Tibial nerve (tissue), 4 donors: ENCODE data around the gene CD46. TPM values are rescaled to one million over a fixed set of nuclear protein-coding genes. Genes with fewer than 3 reads are reported as not detected.

ENCODE experiments used
- DNase-seq, 2 donors: peaks; one replicate each; pipeline ENCODE4 v3.0.0-alpha.2; 2019; ENCODE audit warnings: low spot score in 2 of 2
- H3K27ac ChIP-seq, 4 donors: fragments of 200-600 bp; sonication (generic) in 3 of 4; one replicate each; pipeline ENCODE4 v1.5.1; 2017 to 2019; ENCODE audit warnings: mild to moderate bottlenecking in 1 of 4
- H3K27me3 ChIP-seq, 2 donors: fragments of 200-600 bp; sonication (generic) in 1 of 2; one replicate each; pipeline versions ENCODE4 v1.5.1 to v1.6.0; 2017 to 2019
- H3K36me3 ChIP-seq, 3 donors: fragments of 200-600 bp; sonication (generic); one replicate each; pipeline ENCODE4 v1.5.1; 2018 to 2019
- H3K4me1 ChIP-seq, 4 donors: fragments of 200-600 bp; sonication (generic) in 3 of 4; one replicate each; pipeline ENCODE4 v1.5.1; 2017 to 2019
- H3K4me3 ChIP-seq, 4 donors: fragments of 200-600 bp; sonication (generic) in 3 of 4; one replicate each; pipeline ENCODE4 v1.5.1; 2017 to 2019; ENCODE audit warnings: mild to moderate bottlenecking in 1 of 4, moderate library complexity in 1 of 4
- H3K9me3 ChIP-seq, 4 donors: fragments of 200-600 bp; sonication (generic) in 3 of 4; one replicate each; pipeline ENCODE4 v1.5.1; 2017 to 2019
- CTCF ChIP-seq, 5 experiments: fragments of 200-600 bp in 3 of 5; fragments of 450-650 bp in 2 of 5; sonication (generic) in 3 of 5; IDR thresholded peaks; one replicate each; pipeline ENCODE4 v1.5.1; 2016 to 2019; ENCODE audit warnings: antibody characterized with exemption in 5 of 5, mild to moderate bottlenecking in 3 of 5, moderate library complexity in 2 of 5
- EP300 ChIP-seq, 2 donors: sonication (generic); formaldehyde crosslinking; IDR thresholded peaks; one replicate each; pipeline ENCODE4 v1.6.1; 2017; ENCODE audit warnings: antibody characterized with exemption in 2 of 2, mild to moderate bottlenecking in 1 of 2
- POLR2A ChIP-seq, 2 donors: fragments of 450-650 bp; IDR thresholded peaks; one replicate each; pipeline ENCODE4 v1.6.1; 2017; ENCODE audit warnings: antibody characterized with exemption in 2 of 2, mild to moderate bottlenecking in 2 of 2, moderate library complexity in 2 of 2
- WGBS, 2 donors: methylation state at CpG; one replicate each; pipeline ENCODE4 v1.1.5; 2018; 5-methylcytosine and 5-hydroxymethylcytosine counted together
- total RNA-seq, 4 donors: library from RNA; depleted of rRNA; stranded (reverse); fragments of >200 nt; gene quantifications; one replicate each; pipeline ENCODE4 v1.1.0, GENCODE V29; 2016

CD46 gene
- total RNA-seq, 4 donors from 2014 or later: 95.4 to 154 (median 133) TPM

GRCh38 chr1:207812778-207813511, 61.1 kb downstream of the CD46 start:
- Histone ChIP-seq H3K4me1 (peaks cover 0 to 100% (median 98%) of the 10 kb centered on the region in 4 donors), H3K36me3 (peaks cover 3 to 91% (median 36%) of the 10 kb centered on the region in 3 donors), H3K9me3 (no peaks in the 10 kb centered on the region), H3K4me3 (no peak overlapping the region), H3K27me3 (no peaks in the 10 kb centered on the region), H3K27ac (peak overlapping the region; percentile 10 to 86 (median 58))
- WGBS, 2 donors: 75 to 77% methylated on average over 10 of the region's 10 CpGs
- no peak for TF ChIP-seq EP300 (IDR thresholded peaks at IDR 0.05)
- no peak for DNase-seq

- Histone ChIP-seq H3K27me3 (no peaks in the 10 kb centered on the region), H3K4me1 (peaks cover 0 to 98% (median 93%) of the 10 kb centered on the region in 4 donors), H3K27ac (peak overlapping the region; percentile 10 to 86 (median 66)), H3K9me3 (no peaks in the 10 kb centered on the region), H3K36me3 (peaks cover 0 to 89% (median 36%) of the 10 kb centered on the region in 3 donors), H3K4me3 (no peak overlapping the region)
- WGBS, 2 donors: 74 to 80% methylated on average over 3 of the region's 3 CpGs
- no peak for DNase-seq
- no peak for TF ChIP-seq EP300 (IDR thresholded peaks at IDR 0.05)
- TF ChIP-seq POLR2A (IDR thresholded peaks at IDR 0.05): no peak
- no peak for TF ChIP-seq CTCF (IDR thresholded peaks at IDR 0.05)
Observed at GRCh38 chr1:207813512-207813881, 61.6 kb downstream of the CD46 start.

- Histone ChIP-seq H3K4me3 (no peak overlapping the region), H3K4me1 (peaks cover 0 to 98% (median 92%) of the 10 kb centered on the region in 4 donors), H3K9me3 (no peaks in the 10 kb centered on the region), H3K27me3 (no peaks in the 10 kb centered on the region), H3K27ac (peak overlapping the region; percentile 10 to 86 (median 66)), H3K36me3 (peaks cover 0 to 89% (median 36%) of the 10 kb centered on the region in 3 donors)
- TF ChIP-seq EP300 (IDR thresholded peaks at IDR 0.05) (no peak), CTCF (IDR thresholded peaks at IDR 0.05) (no peak), POLR2A (IDR thresholded peaks at IDR 0.05) (no peak)
- 42 to 54% methylated on average over 3 of the region's 3 CpGs for WGBS, 2 donors
- DNase-seq: no peak
Observed at GRCh38 chr1:207813946-207814345, 62.1 kb downstream of the CD46 start.

- WGBS, 2 donors: 66 to 70% methylated on average over 4 of the region's 4 CpGs
- Histone ChIP-seq H3K9me3 (no peaks in the 10 kb centered on the region), H3K27me3 (no peaks in the 10 kb centered on the region), H3K4me3 (no peak overlapping the region), H3K36me3 (peaks cover 0 to 90% (median 36%) of the 10 kb centered on the region in 3 donors), H3K27ac (peak overlapping the region in 3 of 4 donors; percentile 10 to 86 (median 83)), H3K4me1 (peaks cover 0 to 98% (median 91%) of the 10 kb centered on the region in 4 donors)
- TF ChIP-seq POLR2A (IDR thresholded peaks at IDR 0.05) (no peak), EP300 (IDR thresholded peaks at IDR 0.05) (no peak), CTCF (IDR thresholded peaks at IDR 0.05) (no peak)
- no peak for DNase-seq
Observed at GRCh38 chr1:207814469-207814868, 62.6 kb downstream of the CD46 start.

- TF ChIP-seq EP300 (IDR thresholded peaks at IDR 0.05) (no peak), CTCF (IDR thresholded peaks at IDR 0.05) (no peak), POLR2A (IDR thresholded peaks at IDR 0.05) (no peak)
- H3K27me3 ChIP-seq: no peaks in the 10 kb centered on the region
- peaks cover 0 to 83% (median 31%) of the 10 kb centered on the region in 3 donors for H3K36me3 ChIP-seq
- peak overlapping the region in 3 of 4 donors; percentile 10 to 86 (median 83) for H3K27ac ChIP-seq
- no peaks in the 10 kb centered on the region for H3K9me3 ChIP-seq
- WGBS, 2 donors: 44 to 51% methylated on average over 8 of the region's 8 CpGs
- H3K4me1 ChIP-seq: peaks cover 0 to 98% (median 91%) of the 10 kb centered on the region in 4 donors
- DNase-seq: no peak
- no peak overlapping the region for H3K4me3 ChIP-seq
Observed at GRCh38 chr1:207815466-207815865, 63.6 kb downstream of the CD46 start.
